WTC11 (cell line): ENCODE measurements around the gene TSC1. TPM values are rescaled to one million over a fixed set of nuclear protein-coding genes. Genes with fewer than 3 reads are reported as not detected.

Experiments
- ATAC-seq: fragments of 200-7000 bp; cut with Tn5 transposase; 2 replicates; pipeline ENCODE4 v1.10.0; 2021; ENCODE audit warnings: mild to moderate bottlenecking, moderate library complexity
- CTCF ChIA-PET: fragments of 300-600 bp; sonication (Branson Sonifier 250); formaldehyde crosslinking; loops from one replicate; lab custom pipeline; 2021; ENCODE audit warnings: antibody characterized with exemption; lab: Charles Lee
- POLR2A ChIA-PET: fragments of 350-600 bp; sonication (Branson Sonifier 250); formaldehyde crosslinking; loops from one replicate; lab custom pipeline; 2021; ENCODE audit warnings: antibody characterized with exemption; lab: Charles Lee
- DNase-seq: peaks from one replicate; pipeline ENCODE4 v3.0.0; 2021; ENCODE audit warnings: low spot score
- H3K27ac Mint-ChIP-seq: 2 replicates; pipeline ENCODE4 v1.8.0; 2021; ENCODE audit warnings: mixed read lengths
- H3K27me3 Mint-ChIP-seq: 2 replicates; pipeline ENCODE4 v1.8.0; 2021; ENCODE audit warnings: low read depth, mild to moderate bottlenecking, moderate library complexity, mixed read lengths
- H3K36me3 Mint-ChIP-seq: 2 replicates; pipeline ENCODE4 v1.8.0; 2021; ENCODE audit warnings: mixed read lengths
- H3K4me1 Mint-ChIP-seq: 2 replicates; pipeline ENCODE4 v1.8.0; 2022; ENCODE audit warnings: mixed read lengths
- H3K4me3 Mint-ChIP-seq: 2 replicates; pipeline ENCODE4 v1.8.0; 2021; ENCODE audit warnings: mild to moderate bottlenecking, moderate library complexity, mixed read lengths
- H3K9me3 Mint-ChIP-seq: 2 replicates; pipeline ENCODE4 v1.8.0; 2021; ENCODE audit warnings: mixed read lengths
- CTCF ChIP-seq: fragments of 200-600 bp; IDR thresholded peaks from 2 replicates; pipeline ENCODE4 v1.8.0; 2022; ENCODE audit warnings: antibody characterized with exemption
- E2F1 ChIP-seq: sonication (generic); formaldehyde crosslinking; IDR thresholded peaks from 2 replicates; pipeline ENCODE4 v1.8.0; 2022; ENCODE audit warnings: mild to moderate bottlenecking, missing genetic modification reagents
- EMX1 ChIP-seq: fragments of 250-450 bp; sonication (Bioruptor Pico); IDR thresholded peaks from 2 replicates; pipeline ENCODE4 v1.8.0; 2021; ENCODE audit warnings: mild to moderate bottlenecking
- FOXJ3 ChIP-seq: sonication (generic); formaldehyde crosslinking; IDR thresholded peaks from 2 replicates; pipeline ENCODE4 v1.9.0; 2021; ENCODE audit warnings: missing genetic modification reagents, mild to moderate bottlenecking, borderline replicate concordance
- MYBL2 ChIP-seq: sonication (generic); formaldehyde crosslinking; IDR thresholded peaks from 2 replicates; pipeline ENCODE4 v1.8.1; 2023; ENCODE audit warnings: mild to moderate bottlenecking, moderate library complexity, missing genetic modification reagents
- NFE2L1 ChIP-seq: sonication (generic); formaldehyde crosslinking; IDR thresholded peaks from 2 replicates; pipeline ENCODE4 v1.8.1; 2023; ENCODE audit warnings: missing genetic modification reagents
- NR3C1 ChIP-seq: sonication (generic); formaldehyde crosslinking; conservative IDR thresholded peaks from 2 replicates; pipeline ENCODE4 v1.8.1; 2023; ENCODE audit warnings: low read depth, mild to moderate bottlenecking, missing genetic modification reagents
- SMAD4 ChIP-seq: sonication (generic); formaldehyde crosslinking; IDR thresholded peaks from 2 replicates; pipeline ENCODE4 v1.8.0; 2022; ENCODE audit warnings: mild to moderate bottlenecking, missing genetic modification reagents
- TCF7 ChIP-seq: sonication (generic); formaldehyde crosslinking; IDR thresholded peaks from 2 replicates; pipeline ENCODE4 v1.8.0; 2022; ENCODE audit warnings: mild to moderate bottlenecking, low read depth, missing genetic modification reagents, moderate library complexity
- ZNF121 ChIP-seq: sonication (generic); formaldehyde crosslinking; IDR thresholded peaks from 2 replicates; pipeline ENCODE4 v1.8.0; 2023; ENCODE audit warnings: missing genetic modification reagents
- ZNF219 ChIP-seq: sonication (generic); formaldehyde crosslinking; IDR thresholded peaks from 2 replicates; pipeline ENCODE4 v1.8.0; 2023; ENCODE audit warnings: missing genetic modification reagents, mild to moderate bottlenecking, borderline replicate concordance
- ZSCAN18 ChIP-seq: fragments of 250-450 bp; sonication (Bioruptor Pico); IDR thresholded peaks from 2 replicates; pipeline ENCODE4 v2.1.2; 2022; ENCODE audit warnings: mild to moderate bottlenecking, moderate library complexity
- total RNA-seq: library from RNA; stranded (reverse); gene quantifications from 3 replicates; pipeline ENCODE4 v1.2.3, GENCODE V29; 2021
- TF ChIP-seq, protein P1 (sequence below): sonication (generic); formaldehyde crosslinking; IDR thresholded peaks from 2 replicates; pipeline ENCODE4 v1.8.1; 2023; ENCODE audit warnings: mild to moderate bottlenecking, missing genetic modification reagents, borderline replicate concordance
- TF ChIP-seq, protein P2 (sequence below): sonication (generic); formaldehyde crosslinking; IDR thresholded peaks from 2 replicates; pipeline ENCODE4 v1.8.1; 2023; ENCODE audit warnings: mild to moderate bottlenecking, missing genetic modification reagents, moderate library complexity

The TSC1 gene
- total RNA-seq, 1 experiment from 2014 or later = 52.9 TPM

- ChIA-PET CTCF (interaction anchor here (1.4 to 2.4 kb wide), 5 partner anchors 22 to 333 kb away, joined by 3 to 17 read pairs (median 5); no protein-coding TSS in a partner anchor), POLR2A (interaction anchor here (0.8 kb wide), 1 partner anchor 31 kb away, joined by 3 read pairs; no protein-coding TSS in a partner anchor)
- TF ChIP-seq E2F1 (no peak), MYBL2 (no peak), FOXJ3 (no peak), ZSCAN18 (no peak), EMX1 (CRISPR knock-in tag) (no peak), TCF7 (CRISPR knock-in tag) (no peak), NR3C1 (CRISPR knock-in tag) (no peak), SMAD4 (CRISPR knock-in tag) (no peak), CTCF (no peak), NFE2L1 (CRISPR knock-in tag) (no peak)
- TF ChIP-seq, protein P1, sequence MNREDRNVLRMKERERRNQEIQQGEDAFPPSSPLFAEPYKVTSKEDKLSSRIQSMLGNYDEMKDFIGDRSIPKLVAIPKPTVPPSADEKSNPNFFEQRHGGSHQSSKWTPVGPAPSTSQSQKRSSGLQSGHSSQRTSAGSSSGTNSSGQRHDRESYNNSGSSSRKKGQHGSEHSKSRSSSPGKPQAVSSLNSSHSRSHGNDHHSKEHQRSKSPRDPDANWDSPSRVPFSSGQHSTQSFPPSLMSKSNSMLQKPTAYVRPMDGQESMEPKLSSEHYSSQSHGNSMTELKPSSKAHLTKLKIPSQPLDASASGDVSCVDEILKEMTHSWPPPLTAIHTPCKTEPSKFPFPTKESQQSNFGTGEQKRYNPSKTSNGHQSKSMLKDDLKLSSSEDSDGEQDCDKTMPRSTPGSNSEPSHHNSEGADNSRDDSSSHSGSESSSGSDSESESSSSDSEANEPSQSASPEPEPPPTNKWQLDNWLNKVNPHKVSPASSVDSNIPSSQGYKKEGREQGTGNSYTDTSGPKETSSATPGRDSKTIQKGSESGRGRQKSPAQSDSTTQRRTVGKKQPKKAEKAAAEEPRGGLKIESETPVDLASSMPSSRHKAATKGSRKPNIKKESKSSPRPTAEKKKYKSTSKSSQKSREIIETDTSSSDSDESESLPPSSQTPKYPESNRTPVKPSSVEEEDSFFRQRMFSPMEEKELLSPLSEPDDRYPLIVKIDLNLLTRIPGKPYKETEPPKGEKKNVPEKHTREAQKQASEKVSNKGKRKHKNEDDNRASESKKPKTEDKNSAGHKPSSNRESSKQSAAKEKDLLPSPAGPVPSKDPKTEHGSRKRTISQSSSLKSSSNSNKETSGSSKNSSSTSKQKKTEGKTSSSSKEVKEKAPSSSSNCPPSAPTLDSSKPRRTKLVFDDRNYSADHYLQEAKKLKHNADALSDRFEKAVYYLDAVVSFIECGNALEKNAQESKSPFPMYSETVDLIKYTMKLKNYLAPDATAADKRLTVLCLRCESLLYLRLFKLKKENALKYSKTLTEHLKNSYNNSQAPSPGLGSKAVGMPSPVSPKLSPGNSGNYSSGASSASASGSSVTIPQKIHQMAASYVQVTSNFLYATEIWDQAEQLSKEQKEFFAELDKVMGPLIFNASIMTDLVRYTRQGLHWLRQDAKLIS (CRISPR knock-in tag) = no peak
- Mint-ChIP-seq H3K4me1 (0 out of 2 replicates have a peak, but pooled peaks cover 3% of the 10 kb centered on the region), H3K27ac (no peak overlapping the region), H3K27me3 (peaks cover 39% of the 10 kb centered on the region), H3K36me3 (no peaks in the 10 kb centered on the region), H3K4me3 (peak overlapping the region; percentile 74), H3K9me3 (no peaks in the 10 kb centered on the region)
- DNase-seq (no peak), ATAC-seq (no peak)
These were observed 64.7 kb downstream of the TSC1 start for GRCh38 chr9:132879457-132880323.

GRCh38 chr9:132878695-132879456, 65.5 kb downstream of the TSC1 start, which contains the start of gene SPACA9:
Gene SPACA9, plus strand, starts transcription at chr9:132878898. Its CDS starts 5,050 bp downstream, at chr9:132883948.
- H3K9me3 Mint-ChIP-seq = no peaks in the 10 kb centered on the region
- CTCF ChIA-PET = interaction anchor here (0.7 to 2.4 kb wide), 7 partner anchors 23 to 469 kb away, joined by 3 to 17 read pairs (median 3); partner anchors contain the start of gene CFAP77
- peak; percentile 70 for DNase-seq
- H3K27ac Mint-ChIP-seq = no peak within 1 kb of the TSS
- POLR2A ChIA-PET = interaction anchor here (0.7 to 0.8 kb wide), 2 partner anchors 30 to 766 kb away, joined by 3 read pairs; no protein-coding TSS in a partner anchor
- H3K4me1 Mint-ChIP-seq = 0 out of 2 replicates have a peak, but pooled peaks cover 3% of the 10 kb centered on the region
- peak within 1 kb of the TSS; percentile 74 for H3K4me3 Mint-ChIP-seq
- no peaks in the 10 kb centered on the region for H3K36me3 Mint-ChIP-seq
- H3K27me3 Mint-ChIP-seq = peaks cover 42% of the 10 kb centered on the region
- TF ChIP-seq, protein P2, sequence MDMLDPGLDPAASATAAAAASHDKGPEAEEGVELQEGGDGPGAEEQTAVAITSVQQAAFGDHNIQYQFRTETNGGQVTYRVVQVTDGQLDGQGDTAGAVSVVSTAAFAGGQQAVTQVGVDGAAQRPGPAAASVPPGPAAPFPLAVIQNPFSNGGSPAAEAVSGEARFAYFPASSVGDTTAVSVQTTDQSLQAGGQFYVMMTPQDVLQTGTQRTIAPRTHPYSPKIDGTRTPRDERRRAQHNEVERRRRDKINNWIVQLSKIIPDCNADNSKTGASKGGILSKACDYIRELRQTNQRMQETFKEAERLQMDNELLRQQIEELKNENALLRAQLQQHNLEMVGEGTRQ (CRISPR knock-in tag) = no peak
- no peak for TF ChIP-seq ZNF121 (CRISPR knock-in tag)
- no peak for TF ChIP-seq ZNF219
- TF ChIP-seq ZSCAN18 = no peak
- peak; percentile 84 for ATAC-seq
